Endothelial cell of umbilical vein (primary cell): ENCODE data around the gene RNF19B.

Experiments used
- EZH2 ChIP-seq: IDR thresholded peaks from 2 replicates; pipeline ENCODE4 v1.6.1; 2012; ENCODE audit warnings: borderline replicate concordance, low read depth, mild to moderate bottlenecking, moderate library complexity, low read length, inconsistent platforms; ENCODE audit not compliant: severe bottlenecking
- JUN ChIP-seq: IDR thresholded peaks from 2 replicates; pipeline ENCODE4 v1.6.1; 2011; ENCODE audit warnings: borderline replicate concordance, low read depth; ENCODE audit not compliant: insufficient read length, insufficient read depth
- POLR2A ChIP-seq: IDR thresholded peaks from 2 replicates; pipeline ENCODE4 v1.6.1; 2012; ENCODE audit warnings: low read depth, mild to moderate bottlenecking, control low read depth, low read length
- POLR2AphosphoS5 ChIP-seq: IDR thresholded peaks from 2 replicates; pipeline ENCODE4 v1.6.1; 2012; ENCODE audit warnings: low read depth, mild to moderate bottlenecking, control low read depth, low read length, moderate library complexity; ENCODE audit not compliant: insufficient read depth
- TF ChIP-seq, protein P1 (sequence below), 2 donors: IDR thresholded peaks; 1 replicate in 1 of 2; 2 replicates in 1 of 2; pipeline ENCODE4 v1.5.1; 2011; ENCODE audit warnings: low read length in 2 of 2, mild to moderate bottlenecking in 2 of 2, moderate library complexity in 2 of 2, control low read depth in 1 of 2, inconsistent platforms in 1 of 2, low read depth in 1 of 2; ENCODE audit not compliant: insufficient read depth in 1 of 2; ENCODE audit errors: extremely low read depth in 1 of 2

DNA sequence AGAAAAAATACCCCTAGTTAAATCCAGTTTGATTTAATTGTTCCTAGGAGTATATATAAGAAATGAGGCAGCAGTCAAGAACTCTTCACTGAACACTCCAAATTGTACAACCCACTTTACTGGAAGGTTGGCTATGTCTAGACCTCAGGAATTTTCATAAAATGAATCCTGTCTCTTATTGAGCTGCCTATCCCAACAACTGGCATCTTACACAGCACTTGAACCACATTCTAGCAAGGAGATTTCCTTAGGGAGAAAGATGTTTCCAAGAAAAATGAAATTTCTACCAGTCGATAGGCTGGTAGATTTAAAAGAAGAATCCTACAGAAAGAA, 16.3 kb downstream of the RNF19B start:
- TF ChIP-seq POLR2AphosphoS5 (no peak), POLR2A (no peak), EZH2 (no peak), JUN (no peak)
- TF ChIP-seq, protein P1, sequence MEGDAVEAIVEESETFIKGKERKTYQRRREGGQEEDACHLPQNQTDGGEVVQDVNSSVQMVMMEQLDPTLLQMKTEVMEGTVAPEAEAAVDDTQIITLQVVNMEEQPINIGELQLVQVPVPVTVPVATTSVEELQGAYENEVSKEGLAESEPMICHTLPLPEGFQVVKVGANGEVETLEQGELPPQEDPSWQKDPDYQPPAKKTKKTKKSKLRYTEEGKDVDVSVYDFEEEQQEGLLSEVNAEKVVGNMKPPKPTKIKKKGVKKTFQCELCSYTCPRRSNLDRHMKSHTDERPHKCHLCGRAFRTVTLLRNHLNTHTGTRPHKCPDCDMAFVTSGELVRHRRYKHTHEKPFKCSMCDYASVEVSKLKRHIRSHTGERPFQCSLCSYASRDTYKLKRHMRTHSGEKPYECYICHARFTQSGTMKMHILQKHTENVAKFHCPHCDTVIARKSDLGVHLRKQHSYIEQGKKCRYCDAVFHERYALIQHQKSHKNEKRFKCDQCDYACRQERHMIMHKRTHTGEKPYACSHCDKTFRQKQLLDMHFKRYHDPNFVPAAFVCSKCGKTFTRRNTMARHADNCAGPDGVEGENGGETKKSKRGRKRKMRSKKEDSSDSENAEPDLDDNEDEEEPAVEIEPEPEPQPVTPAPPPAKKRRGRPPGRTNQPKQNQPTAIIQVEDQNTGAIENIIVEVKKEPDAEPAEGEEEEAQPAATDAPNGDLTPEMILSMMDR (IDR thresholded peaks at IDR 0.05; ENCODE audit: extremely low read depth in 1 of 2, insufficient read depth in 1 of 2, low read depth in 1 of 2, low read length in 2 of 2): no peak
